HL-60 (cell line): ENCODE data around the gene SMIM24.
A peak's percentile ranks its signal among the peaks of the same experiment; 100 is the strongest.

Experiments
- DNase-seq, 2 experiments: peaks; one replicate each; pipeline ENCODE4 v3.0.0-alpha.2; 2010 to 2020; ENCODE audit warnings: low read depth in 1 of 2, low spot score in 1 of 2
- H3K27ac ChIP-seq: fragments of 250-450 bp; sonication (Bioruptor Pico); replicated peaks from 2 replicates; pipeline ENCODE4 v1.5.1; 2020; ENCODE audit warnings: mild to moderate bottlenecking, moderate library complexity
- H3K27me3 ChIP-seq: fragments of 250-450 bp; sonication (Bioruptor Pico); 2 replicates; pipeline ENCODE4 v1.5.1; 2021; ENCODE audit warnings: mild to moderate bottlenecking, moderate library complexity; ENCODE audit not compliant: insufficient read depth, poor library complexity, severe bottlenecking
- H3K4me3 ChIP-seq: replicated peaks from 2 replicates; pipeline ENCODE4 v1.5.1; 2011; ENCODE audit warnings: mild to moderate bottlenecking, control low read depth, low read length; ENCODE audit not compliant: insufficient read depth
- GABPA ChIP-seq: IDR thresholded peaks from 2 replicates; pipeline ENCODE4 v1.6.1; 2012; ENCODE audit warnings: low read depth
- POLR2AphosphoS5 ChIP-seq: IDR thresholded peaks from 2 replicates; pipeline ENCODE4 v1.6.1; 2012; ENCODE audit warnings: low read depth
- SPI1 ChIP-seq: IDR thresholded peaks from 2 replicates; pipeline ENCODE4 v1.6.1; 2012; ENCODE audit warnings: low read depth, mild to moderate bottlenecking, borderline replicate concordance
- TF ChIP-seq, protein P1 (sequence below): IDR thresholded peaks from 2 replicates; pipeline ENCODE4 v1.6.1; 2012; ENCODE audit warnings: low read depth; ENCODE audit not compliant: insufficient replicate concordance
- TF ChIP-seq, protein P2 (sequence below): IDR thresholded peaks from one replicate; pipeline ENCODE4 v1.5.1; 2011; ENCODE audit warnings: low read length, control low read depth, inconsistent platforms; ENCODE audit not compliant: insufficient read depth

SMIM24 gene

DNA sequence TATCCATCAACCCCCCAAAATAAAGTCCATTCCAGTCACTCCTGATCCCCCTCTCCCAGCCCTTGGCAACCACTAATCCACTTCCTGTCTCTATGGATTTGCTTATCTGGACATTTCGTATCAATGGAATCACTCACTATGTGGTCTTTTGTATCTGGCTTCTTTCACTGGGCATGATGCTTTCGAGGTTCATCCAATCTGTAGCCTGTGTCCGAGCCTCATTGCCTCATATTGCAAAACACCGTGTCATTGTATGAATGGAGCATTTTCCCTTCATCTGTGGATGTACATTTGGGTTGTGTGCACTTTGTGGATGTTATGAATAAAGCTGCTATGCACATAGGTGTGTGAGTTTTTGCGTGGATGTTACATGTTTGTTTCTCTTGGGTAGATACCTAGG lies 24.4 kb upstream of the SMIM24 start:
- Histone ChIP-seq H3K4me3 (no peak overlapping the region), H3K27me3 (no peaks in the 10 kb centered on the region), H3K27ac (peak overlapping the region; percentile 91; the same call in 1 of the 2 replicates)
- TF ChIP-seq POLR2AphosphoS5 (no peak), GABPA (no peak), SPI1 (no peak)
- TF ChIP-seq, protein P1, sequence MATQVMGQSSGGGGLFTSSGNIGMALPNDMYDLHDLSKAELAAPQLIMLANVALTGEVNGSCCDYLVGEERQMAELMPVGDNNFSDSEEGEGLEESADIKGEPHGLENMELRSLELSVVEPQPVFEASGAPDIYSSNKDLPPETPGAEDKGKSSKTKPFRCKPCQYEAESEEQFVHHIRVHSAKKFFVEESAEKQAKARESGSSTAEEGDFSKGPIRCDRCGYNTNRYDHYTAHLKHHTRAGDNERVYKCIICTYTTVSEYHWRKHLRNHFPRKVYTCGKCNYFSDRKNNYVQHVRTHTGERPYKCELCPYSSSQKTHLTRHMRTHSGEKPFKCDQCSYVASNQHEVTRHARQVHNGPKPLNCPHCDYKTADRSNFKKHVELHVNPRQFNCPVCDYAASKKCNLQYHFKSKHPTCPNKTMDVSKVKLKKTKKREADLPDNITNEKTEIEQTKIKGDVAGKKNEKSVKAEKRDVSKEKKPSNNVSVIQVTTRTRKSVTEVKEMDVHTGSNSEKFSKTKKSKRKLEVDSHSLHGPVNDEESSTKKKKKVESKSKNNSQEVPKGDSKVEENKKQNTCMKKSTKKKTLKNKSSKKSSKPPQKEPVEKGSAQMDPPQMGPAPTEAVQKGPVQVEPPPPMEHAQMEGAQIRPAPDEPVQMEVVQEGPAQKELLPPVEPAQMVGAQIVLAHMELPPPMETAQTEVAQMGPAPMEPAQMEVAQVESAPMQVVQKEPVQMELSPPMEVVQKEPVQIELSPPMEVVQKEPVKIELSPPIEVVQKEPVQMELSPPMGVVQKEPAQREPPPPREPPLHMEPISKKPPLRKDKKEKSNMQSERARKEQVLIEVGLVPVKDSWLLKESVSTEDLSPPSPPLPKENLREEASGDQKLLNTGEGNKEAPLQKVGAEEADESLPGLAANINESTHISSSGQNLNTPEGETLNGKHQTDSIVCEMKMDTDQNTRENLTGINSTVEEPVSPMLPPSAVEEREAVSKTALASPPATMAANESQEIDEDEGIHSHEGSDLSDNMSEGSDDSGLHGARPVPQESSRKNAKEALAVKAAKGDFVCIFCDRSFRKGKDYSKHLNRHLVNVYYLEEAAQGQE = no peak
- TF ChIP-seq, protein P2, sequence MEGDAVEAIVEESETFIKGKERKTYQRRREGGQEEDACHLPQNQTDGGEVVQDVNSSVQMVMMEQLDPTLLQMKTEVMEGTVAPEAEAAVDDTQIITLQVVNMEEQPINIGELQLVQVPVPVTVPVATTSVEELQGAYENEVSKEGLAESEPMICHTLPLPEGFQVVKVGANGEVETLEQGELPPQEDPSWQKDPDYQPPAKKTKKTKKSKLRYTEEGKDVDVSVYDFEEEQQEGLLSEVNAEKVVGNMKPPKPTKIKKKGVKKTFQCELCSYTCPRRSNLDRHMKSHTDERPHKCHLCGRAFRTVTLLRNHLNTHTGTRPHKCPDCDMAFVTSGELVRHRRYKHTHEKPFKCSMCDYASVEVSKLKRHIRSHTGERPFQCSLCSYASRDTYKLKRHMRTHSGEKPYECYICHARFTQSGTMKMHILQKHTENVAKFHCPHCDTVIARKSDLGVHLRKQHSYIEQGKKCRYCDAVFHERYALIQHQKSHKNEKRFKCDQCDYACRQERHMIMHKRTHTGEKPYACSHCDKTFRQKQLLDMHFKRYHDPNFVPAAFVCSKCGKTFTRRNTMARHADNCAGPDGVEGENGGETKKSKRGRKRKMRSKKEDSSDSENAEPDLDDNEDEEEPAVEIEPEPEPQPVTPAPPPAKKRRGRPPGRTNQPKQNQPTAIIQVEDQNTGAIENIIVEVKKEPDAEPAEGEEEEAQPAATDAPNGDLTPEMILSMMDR = no peak
- DNase-seq = no peak

DNA sequence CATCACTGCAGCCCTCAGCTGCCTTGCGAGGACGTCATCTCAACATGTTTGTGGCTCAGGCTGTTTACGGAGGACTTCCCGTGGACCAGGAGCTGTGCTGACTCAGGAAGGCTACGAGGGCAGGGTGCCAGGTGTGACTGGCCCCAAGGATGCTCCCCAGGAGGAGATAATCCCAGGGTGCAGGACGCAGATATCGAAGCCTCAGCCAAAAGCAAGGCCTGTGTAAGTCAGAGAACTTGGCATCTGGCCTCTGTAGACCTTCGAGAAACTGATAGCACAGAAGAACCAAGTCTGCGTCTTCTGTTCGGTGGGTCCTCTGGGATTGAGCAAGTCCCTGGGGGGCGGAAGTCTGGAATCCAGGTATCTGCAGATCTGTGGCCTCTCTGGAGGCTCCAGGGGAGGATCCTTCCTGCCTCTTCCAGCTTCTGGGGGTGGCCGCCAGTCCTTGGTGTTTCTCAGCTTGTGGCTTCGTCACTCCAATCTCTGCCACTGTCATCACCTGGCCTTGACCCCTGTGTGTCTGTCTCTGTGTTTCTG lies 22.8 kb upstream of the SMIM24 start:
- no peak overlapping the region for H3K4me3 ChIP-seq
- H3K27ac ChIP-seq = no peak overlapping the region
- DNase-seq = no peak
- H3K27me3 ChIP-seq = no peaks in the 10 kb centered on the region
- TF ChIP-seq, protein P1 = no peak
- TF ChIP-seq SPI1 (no peak), GABPA (no peak), POLR2AphosphoS5 (no peak)
- TF ChIP-seq, protein P2 = no peak

DNA sequence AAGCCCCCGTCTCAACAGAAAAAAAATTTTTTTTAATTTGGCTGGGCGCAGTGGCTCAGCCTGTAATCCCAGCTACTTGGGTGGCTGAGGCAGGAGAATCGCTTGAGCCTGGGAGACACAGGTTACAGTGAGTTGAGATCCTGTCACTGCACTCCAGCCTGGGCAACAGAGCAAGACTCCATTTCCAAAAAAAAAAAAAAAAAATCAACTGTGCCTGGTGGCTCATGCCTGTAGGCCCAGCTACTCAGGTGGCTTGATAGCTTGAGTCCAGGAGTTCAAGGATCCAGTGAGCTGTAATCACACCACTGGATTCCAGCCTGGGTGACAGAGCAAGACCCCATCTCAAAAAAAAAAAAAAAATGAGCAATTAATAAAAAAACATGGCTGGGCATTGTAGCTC lies 21.5 kb upstream of the SMIM24 start:
- DNase-seq = no peak
- TF ChIP-seq, protein P1 = no peak
- TF ChIP-seq POLR2AphosphoS5 (no peak), GABPA (no peak), SPI1 (no peak)
- TF ChIP-seq, protein P2 = no peak

More for the DNA sequence above, 21.5 kb upstream of the SMIM24 start:
- no peaks in the 10 kb centered on the region for H3K27me3 ChIP-seq
- H3K4me3 ChIP-seq = no peak overlapping the region
- no peak overlapping the region for H3K27ac ChIP-seq
